Mammary epithelial cell (primary cell): ENCODE results near the gene TSPAN32.

Source experiments
- EZH2 ChIP-seq: IDR thresholded peaks from 2 replicates; pipeline ENCODE4 v1.6.1; 2012; ENCODE audit warnings: low read length, inconsistent platforms, borderline replicate concordance
- TF ChIP-seq, protein P1 (sequence below), 2 donors: IDR thresholded peaks in 1 of 2; conservative IDR thresholded peaks in 1 of 2; 2 replicates each; pipeline ENCODE4 v1.5.1; 2011 to 2012; ENCODE audit warnings: inconsistent platforms in 2 of 2, low read length in 2 of 2, mild to moderate bottlenecking in 2 of 2, control low read depth in 1 of 2, low read depth in 1 of 2; ENCODE audit not compliant: insufficient read depth in 1 of 2; ENCODE audit errors: extremely low read depth in 1 of 2

DNA sequence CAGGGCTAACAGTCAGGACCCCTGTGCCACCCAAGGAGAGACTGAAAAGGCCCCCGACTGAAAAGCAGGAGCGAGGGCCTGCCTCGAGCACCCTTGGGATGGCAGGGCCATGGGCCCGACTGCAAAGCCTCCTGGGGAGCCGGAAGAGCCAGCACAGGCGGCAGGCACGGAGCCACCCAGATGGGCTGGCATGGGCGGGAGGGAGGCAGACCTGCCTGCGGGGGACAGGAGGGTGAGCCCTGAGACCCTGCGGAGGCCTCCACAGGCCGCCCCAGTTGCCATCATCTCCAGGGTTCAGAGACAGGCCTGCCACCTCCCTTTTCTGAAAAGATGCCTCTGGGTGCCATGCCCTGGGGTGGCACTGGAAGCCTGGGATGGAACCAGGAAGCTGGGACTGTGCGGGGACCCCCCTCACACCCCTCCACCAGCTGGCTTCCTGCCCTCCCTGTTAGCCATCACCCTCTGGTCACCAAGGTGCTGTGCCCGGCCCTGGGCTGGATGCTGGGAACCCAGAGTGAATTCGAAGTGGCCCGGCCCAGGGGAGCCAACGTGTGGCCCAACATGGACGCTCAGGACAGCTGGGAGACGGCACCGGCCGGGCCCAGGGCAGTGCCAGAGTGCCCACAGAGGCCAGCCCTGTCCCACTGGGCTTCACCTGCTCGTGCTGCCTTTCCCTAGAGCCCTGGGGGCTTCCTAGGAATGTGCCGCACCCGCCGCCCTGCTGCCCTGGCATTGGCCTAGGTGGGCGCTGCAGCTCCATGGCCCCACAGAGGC is 13.8 kb downstream of the TSPAN32 start:
- TF ChIP-seq, protein P1, sequence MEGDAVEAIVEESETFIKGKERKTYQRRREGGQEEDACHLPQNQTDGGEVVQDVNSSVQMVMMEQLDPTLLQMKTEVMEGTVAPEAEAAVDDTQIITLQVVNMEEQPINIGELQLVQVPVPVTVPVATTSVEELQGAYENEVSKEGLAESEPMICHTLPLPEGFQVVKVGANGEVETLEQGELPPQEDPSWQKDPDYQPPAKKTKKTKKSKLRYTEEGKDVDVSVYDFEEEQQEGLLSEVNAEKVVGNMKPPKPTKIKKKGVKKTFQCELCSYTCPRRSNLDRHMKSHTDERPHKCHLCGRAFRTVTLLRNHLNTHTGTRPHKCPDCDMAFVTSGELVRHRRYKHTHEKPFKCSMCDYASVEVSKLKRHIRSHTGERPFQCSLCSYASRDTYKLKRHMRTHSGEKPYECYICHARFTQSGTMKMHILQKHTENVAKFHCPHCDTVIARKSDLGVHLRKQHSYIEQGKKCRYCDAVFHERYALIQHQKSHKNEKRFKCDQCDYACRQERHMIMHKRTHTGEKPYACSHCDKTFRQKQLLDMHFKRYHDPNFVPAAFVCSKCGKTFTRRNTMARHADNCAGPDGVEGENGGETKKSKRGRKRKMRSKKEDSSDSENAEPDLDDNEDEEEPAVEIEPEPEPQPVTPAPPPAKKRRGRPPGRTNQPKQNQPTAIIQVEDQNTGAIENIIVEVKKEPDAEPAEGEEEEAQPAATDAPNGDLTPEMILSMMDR (conservative IDR thresholded peaks at IDR 0.05 in 1 of 2, IDR thresholded peaks at IDR 0.05 in 1 of 2; ENCODE audit: extremely low read depth in 1 of 2, insufficient read depth in 1 of 2, low read depth in 1 of 2, low read length in 2 of 2): no peak
- no peak for TF ChIP-seq EZH2
